Measurements from ENCODE around the gene TMC2. TPM values are rescaled to one million over a fixed set of nuclear protein-coding genes. Genes with fewer than 3 reads are reported as not detected.
"Not testable (repeated sequence)": the region's sequence is repeated elsewhere in the genome, so short reads cannot be mapped to it uniquely, and the experiment has no call there.

TMC2 gene, protein sequence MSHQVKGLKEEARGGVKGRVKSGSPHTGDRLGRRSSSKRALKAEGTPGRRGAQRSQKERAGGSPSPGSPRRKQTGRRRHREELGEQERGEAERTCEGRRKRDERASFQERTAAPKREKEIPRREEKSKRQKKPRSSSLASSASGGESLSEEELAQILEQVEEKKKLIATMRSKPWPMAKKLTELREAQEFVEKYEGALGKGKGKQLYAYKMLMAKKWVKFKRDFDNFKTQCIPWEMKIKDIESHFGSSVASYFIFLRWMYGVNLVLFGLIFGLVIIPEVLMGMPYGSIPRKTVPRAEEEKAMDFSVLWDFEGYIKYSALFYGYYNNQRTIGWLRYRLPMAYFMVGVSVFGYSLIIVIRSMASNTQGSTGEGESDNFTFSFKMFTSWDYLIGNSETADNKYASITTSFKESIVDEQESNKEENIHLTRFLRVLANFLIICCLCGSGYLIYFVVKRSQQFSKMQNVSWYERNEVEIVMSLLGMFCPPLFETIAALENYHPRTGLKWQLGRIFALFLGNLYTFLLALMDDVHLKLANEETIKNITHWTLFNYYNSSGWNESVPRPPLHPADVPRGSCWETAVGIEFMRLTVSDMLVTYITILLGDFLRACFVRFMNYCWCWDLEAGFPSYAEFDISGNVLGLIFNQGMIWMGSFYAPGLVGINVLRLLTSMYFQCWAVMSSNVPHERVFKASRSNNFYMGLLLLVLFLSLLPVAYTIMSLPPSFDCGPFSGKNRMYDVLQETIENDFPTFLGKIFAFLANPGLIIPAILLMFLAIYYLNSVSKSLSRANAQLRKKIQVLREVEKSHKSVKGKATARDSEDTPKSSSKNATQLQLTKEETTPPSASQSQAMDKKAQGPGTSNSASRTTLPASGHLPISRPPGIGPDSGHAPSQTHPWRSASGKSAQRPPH
- total RNA-seq, result 1.7 TPM

DNA sequence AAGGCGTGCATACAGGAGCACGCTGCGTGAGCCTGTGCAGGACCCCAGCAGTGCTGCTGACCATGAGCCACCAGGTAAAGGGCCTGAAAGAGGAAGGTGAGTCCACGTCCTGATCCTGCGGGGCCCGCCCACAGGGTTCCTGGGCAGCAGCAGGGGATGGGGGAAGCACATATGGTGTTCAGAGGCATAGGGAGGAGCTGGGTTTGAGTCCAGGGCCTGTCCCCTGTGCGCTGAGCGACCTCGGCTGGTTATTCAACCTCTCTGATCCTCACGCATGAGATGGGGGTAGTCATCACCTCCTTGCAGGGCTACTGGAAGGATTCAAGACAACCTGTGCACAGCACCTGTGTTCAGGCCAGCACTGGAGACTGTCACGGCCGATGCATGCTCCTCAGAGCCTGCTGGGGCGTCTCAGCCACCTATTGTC, at the start of gene TMC2:
TSS of gene TMC2 (plus strand) at position 14 of the 427 bp plus-strand sequence. CDS start at position 63, 49 bp downstream.
- no peak for DNase-seq

DNA sequence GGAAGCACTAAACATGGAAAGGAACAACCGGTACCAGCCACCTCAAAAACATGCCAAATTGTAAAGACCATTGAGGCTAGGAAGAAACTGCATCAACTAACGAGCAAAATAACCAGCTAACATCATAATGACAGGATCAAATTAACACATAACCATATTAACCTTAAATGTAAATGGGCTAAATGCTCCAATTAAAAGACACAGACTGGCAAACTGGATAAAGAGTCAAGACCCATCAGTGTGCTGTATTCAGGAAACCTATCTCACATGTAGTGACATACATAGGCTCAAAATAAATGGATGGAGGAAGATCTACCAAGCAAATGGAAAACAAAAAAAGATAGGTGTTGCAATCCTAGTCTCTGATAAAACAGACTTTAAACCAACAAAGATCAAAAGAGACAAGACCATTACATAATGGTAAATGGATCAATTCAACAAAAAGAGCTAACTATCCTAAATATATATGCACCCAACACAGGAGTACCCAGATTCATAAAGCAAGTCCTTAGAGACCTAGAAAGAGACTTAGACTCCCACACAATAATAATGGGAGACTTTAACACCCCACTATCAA, 33.5 kb upstream of the TMC2 start:
- not testable (repeated sequence) for DNase-seq

DNA sequence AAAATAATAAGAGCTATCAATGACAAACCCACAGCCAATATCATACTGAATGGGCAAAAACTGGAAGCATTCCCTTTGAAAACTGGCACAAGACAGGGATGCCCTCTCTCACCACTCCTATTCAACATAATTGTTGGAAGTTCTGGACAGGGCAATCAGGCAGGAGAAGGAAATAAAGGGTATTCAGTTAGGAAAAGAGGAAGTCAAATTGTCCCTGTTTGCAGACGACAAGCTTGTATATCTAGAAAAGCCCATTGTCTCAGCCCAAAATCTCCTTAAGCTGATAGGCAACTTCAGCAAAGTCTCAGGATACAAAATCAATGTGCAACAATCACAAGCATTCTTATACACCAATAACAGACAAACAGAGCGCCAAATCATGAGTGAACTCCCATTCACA, 31.6 kb upstream of the TMC2 start:
- DNase-seq, result not testable (repeated sequence)

DNA sequence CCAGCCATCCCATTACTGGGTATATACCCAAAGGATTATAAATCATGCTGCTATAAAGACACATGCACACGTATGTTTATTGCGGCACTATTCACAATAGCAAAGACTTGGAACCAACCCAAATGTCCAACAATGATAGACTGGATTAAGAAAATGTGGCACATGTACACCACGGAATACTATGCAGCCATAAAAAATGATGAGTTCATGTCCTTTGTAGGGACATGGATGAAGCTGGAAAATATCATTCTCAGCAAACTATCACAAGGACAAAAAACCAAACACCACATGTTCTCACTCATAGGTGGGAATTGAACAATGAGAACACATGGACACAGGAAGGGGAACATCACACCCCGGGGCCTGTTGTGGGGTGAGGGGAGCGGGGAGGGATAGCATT, 29.9 kb upstream of the TMC2 start:
- DNase-seq, result not testable (repeated sequence)

DNA sequence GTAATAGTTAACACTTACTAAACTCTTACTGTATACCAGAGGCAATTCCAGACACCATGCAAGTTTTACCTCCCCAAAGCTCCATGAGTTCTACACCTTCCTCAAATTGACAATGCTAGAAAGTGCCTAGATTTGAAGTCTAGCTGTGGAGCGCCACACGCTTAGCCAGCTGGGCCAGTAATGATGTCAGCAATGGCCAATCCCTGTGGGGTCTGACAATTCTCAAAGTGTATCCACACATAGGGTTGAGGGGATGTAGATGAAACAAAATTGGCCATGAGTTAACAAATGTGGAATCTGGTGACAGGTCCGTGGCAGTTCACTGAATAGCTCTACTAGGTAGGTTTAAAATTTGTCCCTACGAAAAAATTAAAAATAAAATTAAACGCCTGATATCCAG, 28.9 kb upstream of the TMC2 start:
- no peak for DNase-seq

DNA sequence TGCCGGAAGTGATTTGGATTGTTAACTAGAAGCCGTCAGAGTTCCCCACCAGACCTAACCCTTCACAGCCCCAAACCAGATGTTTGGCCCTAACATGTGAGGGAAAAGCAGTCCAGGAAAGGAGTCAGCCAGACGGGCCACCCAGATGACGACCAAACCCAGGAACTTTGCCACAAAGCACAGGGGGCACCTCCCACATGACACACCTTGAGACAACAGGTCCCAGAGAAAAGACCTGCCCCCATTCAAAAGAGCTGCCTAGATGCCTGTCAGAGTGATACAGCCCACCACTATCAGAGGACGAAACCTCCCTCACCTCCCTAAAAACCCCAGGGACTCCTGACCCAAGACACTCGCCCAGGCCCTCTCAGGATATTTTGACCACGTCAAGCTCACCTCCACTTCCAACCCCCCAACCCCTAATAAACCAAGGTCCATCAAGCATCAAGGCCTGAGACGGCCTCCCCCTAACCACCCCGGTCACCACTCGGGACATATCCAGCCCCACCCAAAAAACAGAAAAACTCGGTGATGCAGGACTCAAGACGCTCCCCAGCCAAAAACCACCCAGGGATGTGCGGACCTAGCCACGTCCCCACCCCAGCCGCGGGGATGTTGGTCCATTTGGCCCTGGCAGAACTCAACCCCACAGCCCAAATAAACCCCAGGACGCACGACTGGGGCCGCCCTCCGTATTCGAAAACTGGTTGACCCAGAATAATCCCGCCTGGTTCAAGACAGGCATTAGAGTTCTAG, 28.3 kb upstream of the TMC2 start:
- no peak for DNase-seq

DNA sequence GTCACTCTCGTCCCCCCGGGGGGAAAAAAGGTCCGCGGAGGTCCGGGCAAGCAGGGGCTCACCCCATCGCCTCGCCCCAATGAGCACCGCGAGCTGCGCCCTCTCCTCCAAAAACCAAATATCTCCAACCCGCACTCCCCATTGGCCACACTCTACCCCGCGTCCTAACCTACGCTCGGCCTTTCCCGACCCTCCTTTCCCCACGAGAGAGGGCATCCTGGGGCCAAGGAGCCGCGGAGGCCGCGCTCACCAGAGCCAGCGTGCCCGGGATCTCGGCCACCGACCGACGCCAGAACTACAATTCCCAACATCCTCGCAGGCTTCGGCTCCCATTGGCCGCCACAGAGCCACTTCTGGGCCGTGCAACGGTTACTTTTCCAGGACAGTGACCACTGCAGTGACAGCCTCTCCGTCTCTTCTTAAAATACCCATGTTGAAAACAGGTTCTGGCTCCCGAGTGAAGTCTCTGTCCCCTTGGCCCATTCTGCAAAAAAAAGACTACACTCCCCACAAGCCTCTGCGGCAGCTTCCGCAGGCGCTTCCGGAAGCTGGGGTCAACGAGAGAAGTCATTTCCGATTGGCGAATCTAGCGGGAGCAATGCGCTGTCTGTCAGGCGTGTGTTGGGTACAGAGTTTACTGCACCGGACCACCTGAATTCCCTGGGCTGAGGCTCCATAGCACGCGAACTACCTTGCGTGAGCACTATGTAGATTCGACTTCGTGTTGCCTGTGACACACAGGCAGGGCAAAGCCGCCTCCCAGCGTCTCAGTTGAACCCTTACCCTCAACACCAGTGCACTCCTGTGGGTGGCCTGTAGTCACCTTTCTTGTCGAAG, 27.5 kb upstream of the TMC2 start, which contains the start of gene ZNF343:
TSS of gene ZNF343 (minus strand) at position 285 of the 837 bp plus-strand sequence. CDS start 15,020 bp downstream, outside the sequence.
- peak; percentile 80 for DNase-seq

DNA sequence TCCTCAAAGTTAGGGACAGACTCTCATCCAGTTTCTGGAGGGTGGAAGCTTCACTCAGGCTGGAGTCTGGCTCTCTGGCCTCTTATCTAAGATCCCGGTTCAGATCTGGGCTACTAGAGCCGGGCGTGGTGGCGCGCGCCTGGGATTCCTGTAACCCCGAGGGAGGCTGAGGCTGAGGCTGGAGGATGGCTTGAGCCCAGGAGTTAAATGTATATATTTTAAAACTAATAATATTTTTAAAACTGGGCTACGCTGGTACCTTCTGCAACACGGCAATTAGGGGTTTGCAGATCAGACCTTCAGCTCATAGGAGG, 26.9 kb upstream of the TMC2 start:
- DNase-seq, result no peak

DNA sequence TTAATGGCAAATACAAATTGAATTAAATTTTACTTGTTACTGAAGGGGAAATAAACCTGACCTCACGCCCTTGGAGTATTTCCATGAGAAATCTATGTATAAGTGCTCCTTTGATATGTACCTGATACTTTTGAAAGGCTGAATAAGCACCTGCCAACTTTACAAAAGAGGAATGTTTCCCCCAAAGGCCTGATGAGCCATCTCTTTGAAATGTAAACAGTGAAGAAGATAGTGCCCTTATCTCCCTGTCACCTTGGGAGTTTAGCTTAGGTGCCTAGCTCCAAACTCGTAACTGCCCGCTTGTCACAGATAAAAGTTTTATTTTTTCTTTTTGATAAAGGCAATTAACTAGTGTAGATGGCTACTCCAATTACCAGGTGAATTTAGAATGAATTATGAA, 26.6 kb upstream of the TMC2 start:
- DNase-seq, result no peak

DNA sequence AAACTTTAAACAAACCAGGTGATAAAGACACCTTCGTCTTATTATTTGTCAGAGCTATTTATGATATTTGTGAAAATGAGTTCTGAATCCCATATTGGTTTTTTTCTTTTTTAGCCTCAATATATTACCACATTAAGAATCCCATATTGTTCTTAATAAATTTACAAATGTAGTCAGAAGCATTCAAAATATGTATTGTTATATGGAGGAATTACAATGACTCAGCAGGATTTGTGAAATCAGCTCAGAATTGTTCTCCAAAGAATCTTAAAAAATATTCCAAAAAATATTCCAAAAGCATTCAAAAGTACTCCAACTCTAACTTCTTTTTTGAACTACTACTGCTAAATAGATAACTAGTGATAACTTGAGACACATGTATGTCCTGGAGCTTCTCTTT, 21.2 kb upstream of the TMC2 start:
- DNase-seq, result no peak

DNA sequence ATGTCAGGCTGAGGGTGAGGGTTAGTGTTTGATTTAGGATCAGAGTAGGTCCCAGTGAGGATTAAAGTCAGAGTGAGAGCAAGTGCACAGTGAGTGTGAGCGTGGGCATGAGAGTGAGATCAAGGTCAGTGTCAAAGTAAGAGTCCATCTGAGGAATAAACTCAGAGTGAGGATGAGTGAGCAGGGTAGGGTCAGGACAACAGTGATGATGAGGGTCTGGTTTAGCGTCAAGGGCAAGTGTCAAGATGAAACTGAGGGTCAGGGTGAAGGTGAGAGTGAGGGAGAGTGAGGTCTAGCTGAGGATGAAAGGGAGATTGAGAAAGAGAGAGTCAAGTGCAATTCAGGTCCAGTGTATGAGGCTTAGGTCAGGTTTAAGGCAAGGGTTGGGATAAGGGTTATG, 20.0 kb upstream of the TMC2 start:
- DNase-seq, result no peak

DNA sequence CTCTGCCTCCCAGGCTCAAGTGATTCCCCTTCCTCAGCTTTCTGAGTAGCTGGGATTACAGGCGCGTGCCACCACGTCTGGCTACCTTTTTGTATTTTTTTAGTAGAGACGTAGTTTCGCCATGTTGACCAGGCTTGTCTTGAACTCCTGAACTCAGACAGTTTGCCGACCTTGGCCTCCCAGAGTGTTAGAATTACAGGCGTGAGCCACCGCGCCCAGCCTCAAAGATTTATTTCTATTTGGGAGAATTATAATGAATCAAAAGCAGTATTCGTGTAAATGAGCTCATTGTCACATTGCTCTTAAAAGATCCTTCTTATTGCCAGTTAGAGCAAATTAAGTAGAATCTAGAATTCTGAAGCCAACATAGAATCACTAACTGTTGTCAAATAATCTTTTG, 18.3 kb upstream of the TMC2 start:
- no peak for DNase-seq

DNA sequence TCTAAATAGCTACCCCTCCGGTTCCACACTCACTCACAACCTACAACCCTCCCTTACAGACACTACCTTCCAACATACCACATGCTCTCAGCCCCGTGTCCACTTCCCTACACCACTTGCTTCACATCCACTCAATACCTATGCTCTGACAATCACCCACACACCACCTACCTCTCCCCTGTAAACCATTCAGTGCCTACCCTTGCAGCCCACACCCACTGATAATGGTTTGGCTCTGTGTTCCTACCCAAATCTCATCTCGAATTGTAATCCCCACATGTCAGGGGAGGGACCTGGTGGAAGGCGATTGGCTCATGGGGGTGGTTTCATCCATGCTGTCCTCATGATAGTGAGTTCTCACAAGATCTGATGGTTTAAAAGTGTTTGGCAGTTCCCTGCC, 17.8 kb upstream of the TMC2 start:
- no peak for DNase-seq

DNA sequence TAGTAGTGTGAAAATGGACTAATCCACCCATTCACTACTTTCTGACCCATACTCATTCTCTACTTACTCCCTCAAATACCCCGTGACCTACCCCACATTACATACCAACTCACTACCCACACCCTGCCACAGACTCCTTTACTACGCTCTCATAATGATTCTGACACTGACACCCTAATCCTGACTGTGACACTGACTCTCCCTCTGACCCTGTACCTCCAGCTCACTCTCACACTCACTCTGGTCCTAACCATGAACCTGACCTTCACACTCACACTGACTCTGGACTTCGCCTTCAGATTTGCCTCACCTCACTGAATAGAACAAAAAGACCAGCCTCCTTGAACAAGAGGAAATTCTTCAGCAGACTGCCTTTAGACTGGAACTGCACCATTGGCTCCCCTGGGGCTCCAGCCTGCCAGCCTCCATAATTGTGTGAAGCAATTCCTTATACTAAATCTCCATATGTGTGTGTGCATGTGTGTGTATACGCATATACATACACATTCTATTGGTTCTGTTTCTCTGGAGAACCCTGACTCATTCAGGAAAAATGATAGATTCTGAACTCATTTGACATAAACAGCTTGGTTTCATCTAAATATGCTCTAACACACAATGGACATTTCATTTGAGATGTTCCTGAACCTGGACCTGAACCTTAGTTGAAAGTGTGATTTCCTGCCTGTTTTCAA, 17.1 kb upstream of the TMC2 start:
- DNase-seq, result no peak

DNA sequence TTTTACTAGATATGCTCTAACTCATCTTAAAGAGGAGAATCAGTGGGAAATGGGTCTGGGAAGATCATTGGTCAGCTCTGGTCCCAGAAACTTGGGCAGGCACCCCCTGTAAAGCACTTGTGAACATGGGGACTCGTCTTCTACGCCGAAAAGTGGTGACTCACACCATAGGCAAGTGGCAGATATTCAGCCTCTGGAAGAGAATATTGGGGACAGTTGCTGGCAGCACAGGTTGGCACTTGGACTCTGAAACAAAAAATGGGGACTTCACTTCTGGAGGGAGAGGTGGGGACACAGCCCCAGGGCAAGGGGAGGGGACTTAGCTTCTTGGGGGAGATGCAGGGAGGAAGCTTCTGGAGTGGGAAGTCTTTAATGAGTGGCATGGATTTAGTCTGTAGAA, 15.8 kb upstream of the TMC2 start:
- DNase-seq, result no peak

DNA sequence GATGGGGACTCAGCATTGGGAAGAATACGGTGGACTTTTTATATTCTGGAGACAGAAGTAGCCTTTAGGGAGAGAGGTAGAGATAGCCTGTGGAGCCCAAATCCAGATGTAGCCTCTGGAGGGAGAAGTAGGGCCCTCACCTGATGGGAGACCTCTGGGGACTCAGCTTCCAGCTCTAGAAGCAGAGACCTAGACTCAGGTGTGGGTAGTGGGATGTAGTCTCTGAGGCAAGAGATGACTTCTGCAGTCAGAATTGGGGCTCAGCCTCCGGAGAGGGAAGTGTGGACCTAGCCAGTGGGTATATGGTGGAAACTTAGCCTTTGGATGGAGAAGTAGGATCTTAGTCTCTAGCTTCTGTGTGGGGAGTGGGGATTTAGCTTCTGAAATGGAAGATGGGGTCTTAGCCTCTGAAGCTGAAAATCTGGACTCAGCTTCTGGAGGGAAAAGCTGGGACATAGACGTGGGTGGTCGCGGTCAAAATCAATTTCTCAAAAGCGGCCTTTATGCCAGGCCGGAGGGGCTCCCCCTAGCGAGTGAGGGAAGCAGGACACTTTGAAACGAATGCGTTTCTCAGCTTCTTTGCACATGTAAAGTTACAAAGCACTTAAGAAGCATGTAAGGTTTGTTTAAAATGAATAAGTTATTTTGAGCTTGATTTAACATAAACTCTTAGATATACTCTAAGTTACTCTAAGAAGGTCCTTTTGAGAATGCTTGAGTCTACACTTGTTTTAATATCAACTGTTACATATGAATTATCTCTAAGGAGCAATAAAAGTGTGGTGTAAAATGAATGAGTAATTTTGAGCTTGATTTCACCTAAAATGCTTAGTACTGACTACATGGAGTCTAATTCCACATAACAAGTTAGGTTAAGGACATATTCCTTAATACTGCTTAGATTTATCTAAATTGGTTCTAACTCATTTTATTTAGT, 14.7 kb upstream of the TMC2 start:
- DNase-seq, result peak; percentile 25

DNA sequence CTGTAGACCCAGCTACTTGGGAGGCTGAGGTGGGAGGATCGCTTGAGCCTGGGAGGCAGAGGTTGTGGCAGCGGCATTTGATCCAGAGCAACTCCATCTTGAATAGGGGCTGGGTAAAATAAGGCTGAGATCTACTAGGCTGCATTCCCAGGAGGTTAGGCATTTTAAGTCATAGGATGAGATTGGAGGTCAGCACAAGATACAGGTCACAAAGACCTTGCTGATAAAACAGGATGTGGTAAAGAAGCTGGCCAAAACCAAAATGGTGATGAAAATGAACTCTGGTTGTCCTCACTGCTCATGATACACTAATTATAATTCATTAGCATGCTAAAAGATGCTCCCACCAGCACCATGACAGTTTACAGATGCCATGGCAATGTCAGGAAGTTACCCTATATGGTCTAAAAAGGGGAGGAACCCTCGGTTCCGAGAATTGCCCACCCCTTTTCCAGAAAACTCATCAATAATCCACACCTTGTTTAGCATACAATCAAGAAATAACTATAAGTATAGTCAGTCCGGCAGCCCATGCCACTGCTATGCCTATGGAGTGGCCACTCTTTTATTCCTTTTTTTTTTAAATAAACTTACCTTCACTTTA, 13.4 kb upstream of the TMC2 start:
- not testable (repeated sequence) for DNase-seq

DNA sequence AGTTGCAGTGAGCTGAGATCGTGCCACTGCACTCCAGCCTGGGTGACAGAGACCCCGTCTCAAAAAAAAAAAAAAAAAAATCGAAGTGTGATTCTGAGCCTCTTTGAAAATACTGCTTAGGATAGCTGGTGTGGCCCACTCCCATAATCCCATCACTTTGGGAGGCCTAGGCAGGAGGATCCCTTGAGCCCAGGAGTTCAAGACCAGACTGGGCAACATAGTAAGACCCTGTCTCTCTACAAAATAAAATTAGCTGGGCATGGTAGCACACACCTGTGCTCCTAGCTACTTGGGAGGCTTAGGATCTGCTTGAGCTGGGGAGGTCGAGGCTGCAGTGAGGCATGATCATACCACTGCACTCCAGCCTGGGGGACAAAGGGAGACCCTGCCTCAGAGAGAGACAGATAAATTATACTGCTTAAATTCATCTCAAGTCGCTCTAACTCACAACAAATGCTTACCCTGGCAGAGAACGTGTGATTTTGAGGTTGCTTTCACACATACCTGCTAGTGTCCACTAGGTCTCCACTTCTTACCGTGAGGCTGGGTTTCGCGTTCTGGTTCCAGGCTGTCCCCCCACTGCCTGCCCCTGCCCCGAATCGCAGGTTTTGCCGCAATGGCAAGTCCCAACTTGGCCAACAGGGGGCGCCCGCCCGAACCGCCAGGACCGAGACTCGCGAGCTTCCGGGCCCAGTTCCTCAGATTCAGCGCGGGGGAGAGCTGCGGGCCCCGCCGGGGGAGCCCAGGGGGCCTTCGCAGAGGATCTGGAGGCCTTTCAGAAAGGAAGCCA, 12.3 kb upstream of the TMC2 start:
- peak; percentile 70 for DNase-seq

Measured in occipital lobe (tissue), 2 donors.